Measurements from ENCODE around the gene ATG7.

ATG7 gene

GRCh38 chr3:11300970-11301369 lies 28.8 kb downstream of the ATG7 start:
- no peak overlapping the region for H3K4me3 ChIP-seq (ENCODE audit: low read depth, low read length)
- no peak for DNase-seq (ENCODE audit: low read depth)
- no peak for TF ChIP-seq POLR2A (IDR thresholded peaks at IDR 0.05; ENCODE audit: extremely low read depth, insufficient read length)
- TF ChIP-seq MAX (IDR thresholded peaks at IDR 0.05; ENCODE audit: low read depth, low read length) = no peak
- no peak for TF ChIP-seq MYC (IDR thresholded peaks at IDR 0.05; ENCODE audit: low read depth, low read length)
- no peak for TF ChIP-seq CTCF (IDR thresholded peaks at IDR 0.05; ENCODE audit: low read depth, low read length)

- TF ChIP-seq CTCF (IDR thresholded peaks at IDR 0.05; ENCODE audit: low read depth, low read length) (no peak), MAX (IDR thresholded peaks at IDR 0.05; ENCODE audit: low read depth, low read length) (no peak), POLR2A (IDR thresholded peaks at IDR 0.05; ENCODE audit: extremely low read depth, insufficient read length) (no peak), MYC (IDR thresholded peaks at IDR 0.05; ENCODE audit: low read depth, low read length) (no peak)
- H3K4me3 ChIP-seq (ENCODE audit: low read depth, low read length) = no peak overlapping the region
- no peak for DNase-seq (ENCODE audit: low read depth)
Observed at GRCh38 chr3:11302444-11302843, 30.2 kb downstream of the ATG7 start.

GRCh38 chr3:11304175-11304574 lies 32.0 kb downstream of the ATG7 start:
- no peak overlapping the region for H3K4me3 ChIP-seq (ENCODE audit: low read depth, low read length)
- TF ChIP-seq MYC (IDR thresholded peaks at IDR 0.05; ENCODE audit: low read depth, low read length) (no peak), MAX (IDR thresholded peaks at IDR 0.05; ENCODE audit: low read depth, low read length) (peak; percentile 40; the same call in 1 of the 2 replicates)
- peak; percentile 22 for DNase-seq (ENCODE audit: low read depth)

- H3K4me3 ChIP-seq (ENCODE audit: low read depth, low read length) = no peak overlapping the region
- TF ChIP-seq MYC (IDR thresholded peaks at IDR 0.05; ENCODE audit: low read depth, low read length) (no peak), MAX (IDR thresholded peaks at IDR 0.05; ENCODE audit: low read depth, low read length) (no peak), POLR2A (IDR thresholded peaks at IDR 0.05; ENCODE audit: extremely low read depth, insufficient read length) (no peak), CTCF (IDR thresholded peaks at IDR 0.05; ENCODE audit: low read depth, low read length) (no peak)
- DNase-seq (ENCODE audit: low read depth) = no peak
Observed at GRCh38 chr3:11305509-11305908, 33.3 kb downstream of the ATG7 start.

- peak; percentile 29 for DNase-seq (ENCODE audit: low read depth)
- TF ChIP-seq CTCF (IDR thresholded peaks at IDR 0.05; ENCODE audit: low read depth, low read length) (no peak), MYC (IDR thresholded peaks at IDR 0.05; ENCODE audit: low read depth, low read length) (no peak), POLR2A (IDR thresholded peaks at IDR 0.05; ENCODE audit: extremely low read depth, insufficient read length) (no peak), MAX (IDR thresholded peaks at IDR 0.05; ENCODE audit: low read depth, low read length) (no peak)
Observed at GRCh38 chr3:11306817-11307589, 34.8 kb downstream of the ATG7 start.

GRCh38 chr3:11307830-11308432 lies 35.7 kb downstream of the ATG7 start:
- H3K4me3 ChIP-seq (ENCODE audit: low read depth, low read length) = no peak overlapping the region
- TF ChIP-seq CTCF (IDR thresholded peaks at IDR 0.05; ENCODE audit: low read depth, low read length) = no peak
- TF ChIP-seq POLR2A (IDR thresholded peaks at IDR 0.05; ENCODE audit: extremely low read depth, insufficient read length) = no peak
- TF ChIP-seq MAX (IDR thresholded peaks at IDR 0.05; ENCODE audit: low read depth, low read length) = no peak
- no peak for TF ChIP-seq MYC (IDR thresholded peaks at IDR 0.05; ENCODE audit: low read depth, low read length)
- DNase-seq (ENCODE audit: low read depth) = no peak

More at GRCh38 chr3:11306817-11307589, 34.8 kb downstream of the ATG7 start:
- H3K4me3 ChIP-seq (ENCODE audit: low read depth, low read length) = no peak overlapping the region

Measured in NB4 (cell line).